GM23248 (cell line): ENCODE results near the gene RNF25.

ENCODE experiments used
- EZH2 ChIP-seq: fragments of 200-600 bp; sonication (generic); IDR thresholded peaks from 2 replicates; pipeline ENCODE4 v1.6.1; 2018; ENCODE audit warnings: antibody characterized with exemption, mild to moderate bottlenecking; ENCODE audit not compliant: insufficient read depth, poor library complexity, severe bottlenecking
- EZH2phosphoT487 ChIP-seq: fragments of 200-600 bp; sonication (generic); IDR thresholded peaks from 2 replicates; pipeline ENCODE4 v1.6.1; 2018; ENCODE audit warnings: antibody characterized with exemption, moderate library complexity, mild to moderate bottlenecking, low read depth; ENCODE audit not compliant: insufficient read depth

DNA sequence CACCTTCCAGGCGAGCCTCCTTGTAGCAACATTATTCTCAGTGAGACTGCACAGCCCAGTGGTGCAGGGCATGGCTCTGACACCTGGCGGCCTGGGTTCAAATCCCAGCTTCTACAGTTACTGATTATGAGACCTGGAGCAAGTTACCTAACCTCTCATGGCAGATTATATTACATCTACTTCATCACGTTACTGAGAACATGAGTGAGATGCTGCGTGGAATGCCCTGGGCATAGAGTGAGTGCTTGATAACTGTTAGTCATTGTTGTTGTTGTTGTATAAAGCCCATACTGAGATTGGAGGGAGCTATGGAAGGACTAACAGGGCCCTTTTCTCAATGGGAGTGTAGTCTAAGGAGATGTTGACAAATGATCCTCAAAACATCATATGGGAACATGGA is 45.4 kb downstream of the RNF25 start:
- TF ChIP-seq EZH2phosphoT487 (no peak), EZH2 (no peak)
